Kidney capillary endothelial cell (primary cell): Measurements from ENCODE around the gene SLC29A1.
A peak's percentile ranks its signal among the peaks of the same experiment; 100 is the strongest.

Experiments used
- DNase-seq: peaks from one replicate; pipeline ENCODE4 v3.0.0-alpha.2; 2018; ENCODE audit warnings: low spot score

Gene SLC29A1

DNA sequence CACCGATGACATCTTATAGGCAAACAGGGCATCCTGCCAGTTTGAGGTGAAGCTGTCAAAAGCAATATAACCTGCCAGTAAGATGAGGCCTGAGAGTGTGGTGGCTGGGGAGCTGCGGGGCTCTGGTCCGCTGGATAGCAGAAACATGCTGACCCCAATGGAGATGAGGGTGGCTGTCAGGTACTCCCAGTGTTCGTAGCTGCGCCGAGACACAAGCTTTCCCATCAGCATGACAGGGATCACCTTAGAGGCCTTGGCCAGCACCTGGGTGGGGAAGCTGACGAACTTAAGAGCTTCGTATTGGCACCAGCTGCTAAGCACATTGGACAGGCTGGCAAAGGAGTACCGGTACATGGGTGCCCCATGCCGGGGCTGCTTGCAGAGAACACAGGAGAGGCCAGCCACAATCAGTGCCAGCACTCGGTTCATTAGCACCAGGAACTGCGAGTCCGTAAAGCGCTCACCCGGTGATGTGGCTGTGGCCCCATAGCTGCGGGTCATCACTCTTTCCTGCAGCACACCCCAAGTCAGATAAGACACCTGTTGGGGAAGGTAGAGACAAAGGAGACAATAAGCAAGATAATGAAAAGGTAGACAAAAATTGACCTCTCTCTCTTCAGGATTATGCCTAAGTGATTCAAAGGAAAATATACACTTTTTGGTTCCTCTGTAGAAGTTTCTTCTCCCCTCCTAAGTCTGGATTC, 31.9 kb downstream of the SLC29A1 start:
- no peak for DNase-seq

DNA sequence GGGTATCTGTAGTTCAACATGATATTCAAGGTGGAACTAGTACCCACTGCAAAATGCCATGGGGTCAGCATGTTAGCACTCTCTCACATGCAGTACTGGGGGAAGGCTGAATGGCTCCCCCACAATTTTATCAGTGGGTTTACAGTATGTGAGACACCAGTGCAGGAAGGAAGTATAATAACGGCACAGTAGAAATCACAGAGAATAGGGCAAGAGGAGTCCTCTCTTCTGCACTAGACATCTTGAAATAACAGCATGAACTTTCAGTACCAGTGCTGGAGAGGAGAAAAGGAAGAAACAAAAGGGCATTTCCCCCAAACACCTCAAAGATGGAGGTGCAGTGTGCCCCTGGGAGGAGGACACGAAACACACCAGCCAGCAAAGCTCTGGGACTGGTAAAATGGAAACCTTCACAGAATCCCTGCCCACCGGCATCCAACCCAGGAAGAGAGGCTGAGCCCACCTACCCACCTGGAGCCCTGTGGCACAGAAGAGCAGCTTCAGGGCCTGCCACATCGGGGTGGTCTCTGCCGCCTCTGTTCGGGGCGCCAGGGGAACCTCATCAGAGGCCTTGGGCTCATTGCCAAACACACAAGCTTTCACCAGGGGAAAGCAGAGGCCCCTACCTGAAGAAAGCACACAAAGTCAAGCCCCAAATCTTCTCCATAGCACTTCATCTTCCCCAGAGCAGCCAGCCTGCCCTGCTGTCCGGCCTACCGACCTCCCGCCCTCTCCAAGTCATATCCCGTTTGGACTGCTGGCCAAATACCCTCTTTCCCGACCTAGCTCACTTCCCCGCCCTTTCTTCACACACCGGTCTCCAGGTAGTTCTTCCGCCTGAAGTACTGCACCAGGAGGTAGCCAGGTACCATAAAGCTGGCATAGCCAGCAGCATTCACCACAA, 32.7 kb downstream of the SLC29A1 start:
- no peak for DNase-seq

DNA sequence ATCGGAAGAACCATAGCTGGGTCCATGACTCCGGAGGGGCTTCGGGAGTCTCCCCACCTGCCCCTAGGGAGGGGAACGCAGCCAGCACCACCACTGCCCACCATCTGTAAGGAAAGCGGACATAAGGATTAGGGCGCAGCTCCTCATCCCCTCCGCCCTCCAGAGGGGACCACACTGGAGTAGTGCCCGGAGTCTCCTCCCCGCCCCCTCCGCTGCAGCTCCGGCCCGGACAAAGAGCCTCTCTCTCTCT, 33.3 kb downstream of the SLC29A1 start:
- no peak for DNase-seq

DNA sequence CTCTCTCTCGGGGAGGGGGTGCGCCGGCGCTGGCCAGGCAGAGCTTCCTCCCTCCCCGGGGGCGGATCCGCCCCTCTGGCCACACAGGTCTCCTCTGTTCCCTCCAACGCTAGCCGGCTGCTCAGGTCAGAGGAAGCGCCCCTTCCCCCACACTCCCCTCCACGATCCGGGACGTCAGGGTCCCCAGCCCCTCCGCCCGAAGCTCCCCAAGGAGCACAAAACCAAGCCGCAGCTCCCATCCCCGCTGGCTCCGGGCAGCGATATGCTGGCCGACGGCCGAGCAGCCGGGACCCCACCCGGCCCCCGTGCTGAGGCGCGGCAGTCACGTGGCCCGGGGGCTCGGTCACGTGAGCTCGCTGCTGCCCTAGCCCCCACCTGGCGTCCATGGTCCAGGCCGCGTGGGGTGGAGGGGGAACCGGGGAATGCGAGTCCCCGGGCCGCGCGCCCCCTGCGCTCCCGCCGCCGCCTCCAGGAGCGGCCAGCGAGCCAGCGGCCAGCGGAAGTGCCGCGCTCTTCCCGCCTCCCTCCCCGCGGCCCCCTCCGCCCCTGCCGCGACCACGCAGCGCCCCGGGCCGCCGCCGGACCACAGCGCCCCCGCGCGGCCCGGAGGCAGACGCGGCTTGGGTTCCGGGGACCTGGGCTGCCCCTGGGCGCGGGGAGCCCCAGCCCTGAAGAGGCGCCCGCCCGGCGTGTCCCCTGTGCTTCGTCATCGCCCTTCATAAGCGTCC, 33.8 kb downstream of the SLC29A1 start, which contains the start of gene SLC35B2:
TSS of gene SLC35B2 (minus strand) at position 504 of the 728 bp plus-strand sequence. CDS start at position 386, 118 bp downstream.
- DNase-seq: peak; percentile 74

DNA sequence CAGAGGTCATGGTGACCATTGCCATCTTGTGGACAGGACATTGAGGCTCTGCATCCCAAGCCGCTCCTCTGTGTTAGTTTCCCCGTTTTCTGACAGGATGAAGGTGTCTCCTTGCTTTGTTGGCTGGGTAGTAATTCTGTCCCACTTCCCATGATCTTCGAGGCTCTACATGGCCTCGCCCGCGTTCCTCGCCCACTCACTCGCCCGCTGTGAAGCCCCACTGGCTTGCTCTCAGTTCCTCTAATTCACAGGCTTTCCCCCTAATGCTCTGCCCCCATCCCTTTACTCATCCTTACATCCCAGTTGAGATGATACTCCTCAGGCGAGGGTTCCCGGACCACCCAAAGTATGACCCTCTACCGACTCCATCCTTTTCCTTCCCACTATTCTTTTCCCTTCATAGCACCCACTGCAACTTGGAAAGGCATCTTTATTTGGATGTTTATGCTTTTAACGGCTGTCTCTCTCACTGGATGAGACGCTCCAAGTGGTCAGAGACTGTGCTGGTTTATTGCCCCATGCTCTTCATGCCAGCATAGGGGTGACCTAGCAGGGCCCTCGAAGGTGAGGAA, 34.4 kb downstream of the SLC29A1 start:
- DNase-seq: no peak

DNA sequence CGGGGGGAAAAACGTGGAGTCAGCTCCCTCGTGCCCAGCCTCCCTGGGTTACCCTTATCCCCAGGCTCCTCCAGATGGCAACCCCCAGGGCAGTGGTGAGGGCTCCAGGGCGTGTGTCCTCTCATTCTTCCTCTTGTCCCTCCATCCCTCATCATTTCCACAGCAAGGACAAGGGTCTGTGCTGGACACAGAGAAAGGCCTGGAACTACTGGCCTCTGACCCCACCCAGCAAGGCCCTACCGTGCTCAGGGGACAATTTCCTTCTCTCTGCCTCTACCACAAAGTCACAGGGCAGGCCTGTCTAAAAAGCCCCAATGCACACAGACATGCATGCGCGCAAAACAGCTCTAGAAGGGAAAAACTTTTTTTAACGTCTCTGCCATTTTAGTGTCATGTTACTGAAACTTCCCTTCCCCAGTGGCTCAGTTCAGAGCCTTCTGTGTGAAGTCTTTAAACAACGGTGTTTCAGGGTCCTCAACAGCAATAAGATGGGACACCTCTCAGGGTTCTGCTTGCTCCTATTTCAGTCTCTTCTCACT, 35.0 kb downstream of the SLC29A1 start:
- DNase-seq: no peak

DNA sequence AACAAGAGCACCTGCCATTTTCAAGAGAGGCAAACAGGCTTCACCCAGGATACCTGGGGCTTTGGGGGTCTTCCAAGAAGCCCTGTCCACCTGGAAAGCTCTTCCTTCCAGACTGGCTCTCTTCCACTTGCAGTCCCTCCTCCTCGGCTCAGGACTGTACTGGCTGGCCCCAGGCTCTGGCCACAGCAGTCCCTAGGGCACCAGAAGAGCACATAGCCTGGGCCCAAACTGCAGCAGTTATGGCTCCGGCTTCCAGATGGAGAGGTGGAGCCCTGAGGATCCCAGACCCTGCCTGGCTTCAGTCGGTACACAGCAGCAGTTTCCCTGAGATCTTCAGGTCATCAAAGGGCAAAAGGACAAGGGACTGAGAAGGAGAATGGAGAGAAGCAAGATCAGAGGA, 35.5 kb downstream of the SLC29A1 start:
- DNase-seq: no peak

DNA sequence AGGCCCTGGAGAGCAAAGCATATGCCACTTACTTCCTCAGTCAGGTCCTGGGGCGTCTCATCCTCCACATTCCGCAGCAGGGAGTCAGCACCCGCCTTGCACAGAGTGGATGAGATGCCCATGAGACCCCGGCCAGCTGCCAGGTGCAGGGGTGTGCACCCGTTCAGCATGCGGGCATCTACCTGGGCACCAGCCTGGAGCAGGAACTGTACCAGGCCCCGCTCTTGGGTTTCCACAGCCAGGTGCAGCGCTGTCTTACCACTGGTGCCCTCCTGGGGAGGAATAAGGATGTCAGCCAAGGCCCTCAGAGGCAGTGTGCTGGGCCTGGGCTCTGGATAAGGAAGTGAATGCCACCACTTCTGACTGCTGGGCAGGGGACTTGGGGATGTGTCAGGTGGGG, 36.6 kb downstream of the SLC29A1 start:
- DNase-seq: no peak

DNA sequence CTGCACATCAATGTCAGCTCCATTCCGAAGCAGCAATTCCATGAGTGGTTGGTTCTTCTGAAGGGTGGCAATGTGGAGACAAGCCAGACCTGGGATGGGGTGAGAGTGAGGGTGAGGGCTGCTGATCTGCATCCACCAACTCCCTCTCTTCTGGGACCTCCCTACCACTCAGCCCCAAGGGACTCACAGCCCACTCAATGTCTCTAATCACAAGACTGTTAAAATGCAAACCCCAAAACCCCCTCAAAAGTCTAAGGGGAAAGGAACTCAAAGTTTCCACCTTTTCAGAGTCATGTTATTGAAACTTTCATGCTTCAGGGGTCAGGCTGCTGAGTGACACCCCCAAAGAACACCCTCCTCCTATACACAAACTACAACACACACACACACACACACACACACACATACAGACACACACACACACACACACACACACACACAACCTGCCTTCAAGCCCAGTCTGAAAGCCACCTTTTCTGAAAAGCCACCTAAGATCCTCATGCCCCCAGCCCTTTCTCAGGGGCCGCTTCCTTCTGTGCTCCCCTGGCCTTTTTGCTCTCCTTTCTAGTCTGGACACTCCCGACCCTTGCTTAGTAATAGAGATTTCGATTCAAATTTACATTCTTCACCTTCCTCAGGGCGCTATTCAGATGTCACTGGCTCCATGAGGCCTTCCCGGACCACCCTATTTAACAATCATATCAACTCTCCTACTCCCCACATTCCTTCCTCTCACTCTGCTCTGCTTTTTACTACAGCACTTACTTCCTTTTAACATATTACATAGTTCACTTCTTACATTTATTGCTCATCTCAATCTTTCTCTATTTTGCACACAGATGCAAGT, 37.3 kb downstream of the SLC29A1 start:
- DNase-seq: no peak

DNA sequence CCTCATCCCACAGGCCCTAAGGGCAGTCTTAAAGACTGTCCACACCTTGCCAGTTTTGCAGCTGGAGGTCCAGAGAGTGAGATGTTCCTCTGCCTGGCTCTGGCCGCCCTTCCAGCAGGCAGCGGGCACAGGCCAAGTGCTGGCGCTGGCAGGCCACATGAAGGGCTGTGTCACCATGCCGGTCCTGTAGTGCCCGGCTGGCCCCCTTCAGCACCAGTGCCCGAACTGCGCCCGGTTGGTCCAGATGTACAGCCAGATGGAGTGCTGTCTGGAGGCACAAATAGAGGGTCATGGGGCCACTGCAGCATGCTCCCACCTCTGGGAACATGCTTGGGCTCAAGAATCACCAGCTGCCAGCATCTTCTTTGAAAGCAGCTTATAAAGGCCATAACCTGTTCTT, 38.2 kb downstream of the SLC29A1 start:
- no peak for DNase-seq

DNA sequence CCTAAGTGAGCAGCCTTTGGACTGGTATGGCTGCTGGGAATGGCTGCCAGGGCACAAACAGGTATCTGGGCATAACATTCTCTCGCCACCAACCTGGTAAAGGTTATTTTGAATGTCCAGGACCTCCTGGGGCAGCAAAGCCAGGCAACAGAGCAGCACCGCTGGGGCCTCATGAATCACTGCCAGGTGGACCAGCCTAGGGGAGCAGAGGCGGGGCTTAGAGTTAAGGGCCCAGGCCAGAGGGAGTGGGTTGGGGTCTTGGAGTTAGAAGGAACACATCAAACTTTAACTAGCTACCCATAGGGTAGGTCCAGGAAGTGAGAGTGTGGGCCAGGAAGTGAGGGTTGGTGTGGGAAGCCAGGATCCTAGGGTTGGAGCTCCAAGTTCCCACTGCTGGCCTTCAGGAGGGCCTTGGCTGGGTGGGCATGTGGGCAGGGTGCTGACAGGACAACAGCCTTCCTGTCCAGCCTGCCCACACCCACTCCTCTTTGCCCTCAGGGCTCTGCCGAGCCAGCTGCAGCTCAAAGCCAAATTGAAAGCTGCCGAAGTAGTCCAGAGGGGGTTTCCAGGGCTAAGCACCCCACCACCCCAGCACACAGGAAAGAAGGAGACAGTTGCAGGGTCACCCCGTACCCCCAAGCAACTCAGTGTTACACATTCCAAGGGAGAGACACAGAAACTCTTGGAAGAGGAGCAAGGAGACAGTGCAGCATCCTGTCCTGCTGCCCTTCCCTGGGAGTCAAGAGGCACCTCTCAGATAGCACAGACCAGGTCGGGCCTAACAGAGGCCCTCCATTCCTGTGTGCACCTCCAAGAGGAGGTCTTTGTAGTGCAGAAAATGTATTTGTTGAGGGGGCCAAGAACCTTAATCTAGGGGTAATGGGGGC, 39.3 kb downstream of the SLC29A1 start:
- no peak for DNase-seq

DNA sequence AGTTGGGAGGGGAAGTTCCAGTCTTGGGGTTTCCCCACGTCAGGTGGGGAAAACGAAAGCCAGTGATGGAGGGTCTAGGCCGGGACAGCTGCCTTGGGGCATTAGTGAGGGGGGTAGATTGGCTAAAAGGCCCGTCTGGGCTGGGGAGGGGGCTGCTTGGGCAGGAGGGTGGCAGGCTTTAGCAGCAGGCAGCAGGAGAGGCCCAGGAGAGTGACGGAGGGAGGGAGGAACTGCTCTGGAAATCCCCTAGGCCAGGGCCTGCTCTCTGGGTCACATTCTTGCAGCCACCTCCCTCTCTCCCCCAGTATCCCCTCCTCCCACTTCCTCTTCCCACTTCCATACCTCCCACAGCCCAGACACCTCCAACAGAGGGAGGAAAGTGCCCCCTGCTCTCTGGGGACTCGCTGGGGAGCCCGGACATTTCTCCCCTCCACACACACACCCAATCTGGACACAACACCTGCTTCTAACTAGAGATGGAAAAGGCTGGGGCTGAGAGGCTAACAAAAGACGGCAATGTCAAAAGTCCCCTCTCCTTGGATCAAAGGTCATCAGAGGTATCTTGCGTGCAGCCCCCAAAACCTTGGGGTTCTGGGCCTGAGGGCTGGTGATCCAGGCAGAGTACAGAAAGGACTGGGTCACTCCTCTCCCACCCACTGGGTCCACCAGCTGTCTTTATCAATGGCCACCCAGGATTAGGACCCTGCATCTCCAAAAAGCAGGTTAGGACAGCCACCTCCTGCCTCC, 40.1 kb downstream of the SLC29A1 start:
- no peak for DNase-seq

DNA sequence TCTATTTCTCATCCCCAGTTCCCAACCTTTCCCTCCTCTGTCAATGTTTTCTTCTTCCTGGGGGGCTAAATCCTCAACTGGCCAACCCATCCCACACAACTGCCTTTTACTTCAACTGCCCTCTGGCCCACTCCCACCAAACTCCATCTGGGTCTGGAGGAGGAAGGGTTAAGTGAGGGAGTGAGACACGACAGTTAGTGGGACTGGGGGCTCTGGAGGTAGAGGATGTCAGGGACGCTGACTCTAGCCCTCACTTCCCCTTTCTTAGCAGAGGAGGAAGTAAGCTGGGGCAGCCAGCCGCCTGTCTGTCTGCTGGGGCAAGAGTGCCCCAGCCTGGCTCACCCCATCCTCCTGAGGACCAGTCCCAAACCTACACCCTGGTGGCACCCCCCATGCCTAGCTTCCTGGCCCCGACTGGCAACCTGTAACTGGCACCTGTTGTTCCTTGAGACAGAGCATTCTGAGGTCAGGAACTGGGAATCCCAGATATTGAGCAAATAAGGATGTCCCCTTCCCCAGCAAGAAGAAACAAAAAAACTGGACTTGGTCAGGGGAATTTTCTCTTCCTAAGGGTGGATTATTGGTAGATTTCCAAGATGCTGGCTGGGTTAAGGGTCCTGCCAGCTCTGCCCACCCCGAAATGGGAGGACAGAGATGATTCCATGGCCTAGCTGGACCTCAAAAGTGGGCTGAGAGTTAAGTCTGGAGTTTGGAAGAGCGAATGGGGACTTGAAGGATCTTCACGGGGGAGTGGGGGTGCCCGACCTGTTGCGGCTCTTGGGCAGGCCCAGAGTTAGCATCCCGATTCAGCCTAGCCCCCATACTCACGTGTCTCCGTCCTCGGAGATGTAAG, 41.0 kb downstream of the SLC29A1 start:
- DNase-seq: no peak

DNA sequence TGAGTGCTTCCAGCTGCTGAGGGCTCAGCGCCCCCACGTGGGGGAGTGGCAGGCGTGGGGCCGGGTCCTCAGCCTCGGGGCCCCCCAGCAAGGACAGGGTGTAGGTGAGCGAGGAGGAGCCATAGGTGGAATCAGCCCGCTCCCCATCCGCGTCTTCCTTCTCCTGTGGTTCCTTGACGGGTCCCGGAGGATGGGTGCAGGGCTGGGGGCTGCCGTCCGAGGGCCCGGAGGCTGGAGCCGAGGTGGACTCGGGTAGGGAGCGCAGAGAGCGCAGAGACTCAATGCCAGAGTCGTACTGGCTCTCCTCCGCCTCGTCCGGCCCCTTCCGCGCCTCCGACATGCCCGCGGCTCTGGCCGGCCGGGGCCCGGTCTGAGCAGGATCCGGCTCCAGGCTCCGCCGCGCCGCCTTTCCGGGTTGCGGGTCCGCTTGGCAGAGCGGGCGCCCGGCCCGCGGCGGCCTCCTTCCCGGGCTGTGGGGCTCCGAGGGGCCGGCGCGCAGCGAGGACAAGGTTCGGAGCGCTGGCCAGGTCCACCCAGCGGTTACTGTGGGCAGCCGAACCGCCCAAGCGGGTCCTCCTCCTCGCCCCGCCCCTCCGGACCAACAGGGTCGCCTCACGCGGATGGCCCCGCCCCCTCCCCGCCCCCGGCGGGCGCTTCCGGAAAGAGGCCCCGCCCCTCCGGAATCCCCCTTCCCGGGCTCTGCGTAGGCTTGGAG, 41.8 kb downstream of the SLC29A1 start, which contains the start of gene NFKBIE:
TSS of gene NFKBIE (minus strand) at position 545 of the 715 bp plus-strand sequence. CDS start at position 340, 205 bp downstream.
- DNase-seq: peak; percentile 80

DNA sequence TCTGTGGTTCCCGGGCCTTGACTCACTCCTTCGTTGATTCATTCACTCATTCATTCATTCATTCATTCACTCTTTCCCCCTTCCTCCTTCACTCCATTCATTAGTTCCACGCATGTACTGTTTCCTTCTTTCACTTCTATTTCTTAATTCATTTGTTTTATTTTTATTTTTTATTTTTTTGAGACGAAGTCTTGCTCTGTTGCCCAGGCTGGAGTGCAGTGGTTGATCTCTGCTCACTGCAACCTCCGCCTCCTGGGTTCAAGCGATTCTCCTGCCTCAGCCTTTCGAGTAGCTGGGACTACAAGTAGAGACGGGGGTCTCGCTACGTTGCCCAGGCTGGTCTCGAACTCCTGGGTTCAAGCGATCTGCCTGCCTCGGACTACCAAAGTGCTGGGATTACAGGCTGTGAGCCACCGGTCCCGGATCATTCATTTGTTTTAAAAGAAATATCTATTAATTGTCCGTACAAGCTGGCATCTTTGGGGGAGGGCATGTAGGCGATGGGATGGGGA, 42.4 kb downstream of the SLC29A1 start:
- no peak for DNase-seq

DNA sequence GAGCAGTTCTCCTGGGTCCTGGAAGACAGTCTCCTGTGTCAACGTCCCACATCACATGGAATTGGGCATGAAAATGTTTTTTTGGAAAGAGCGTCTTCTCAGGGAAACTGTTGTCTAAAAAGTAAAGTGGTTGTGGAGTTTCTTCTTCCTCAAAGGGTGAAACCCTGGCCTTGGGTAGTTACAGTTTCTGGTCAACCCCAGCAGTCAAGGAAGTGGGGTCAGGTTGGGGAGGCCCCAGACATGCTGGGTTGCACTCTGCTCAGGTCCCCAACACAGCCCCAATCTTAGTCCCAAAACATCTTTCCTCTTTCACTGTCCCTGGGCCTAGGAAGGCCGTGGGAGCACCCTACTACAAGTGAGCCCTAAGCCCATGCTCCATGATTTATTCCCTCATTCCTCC, 43.0 kb downstream of the SLC29A1 start:
- no peak for DNase-seq

DNA sequence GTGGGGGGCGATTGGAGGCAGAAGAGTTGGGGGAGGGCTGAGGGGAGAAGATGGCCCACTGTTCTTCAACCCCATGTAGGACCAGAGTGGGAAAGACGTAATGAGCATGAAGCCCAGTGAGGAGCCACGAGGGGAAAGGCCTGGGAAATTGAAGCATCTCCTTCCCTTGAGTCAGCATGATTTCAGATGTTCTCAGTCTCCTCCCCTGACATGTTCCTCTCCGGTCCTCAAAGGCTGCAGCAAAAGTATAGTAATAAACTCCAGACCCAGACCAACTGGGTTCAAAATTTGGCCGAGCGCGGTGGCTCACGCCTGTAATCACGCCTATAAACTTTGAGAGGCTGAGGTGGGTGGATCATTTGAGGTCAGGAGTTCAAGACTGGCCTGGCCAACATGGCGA, 43.9 kb downstream of the SLC29A1 start:
- DNase-seq: no peak
